ENCODE results near the gene IL32. TPM values are rescaled to one million over a fixed set of nuclear protein-coding genes. Genes with fewer than 3 reads are reported as not detected.
A peak's percentile ranks its signal among the peaks of the same experiment; 100 is the strongest.

The IL32 gene
- total and polyA plus RNA-seq, 9 of the 15 experiments (the other 6 are each of a cell fraction or from before 2014, with no cell fraction given), result 0.21 to 2.2 (median 0.37) TPM; not detected in 3

DNA sequence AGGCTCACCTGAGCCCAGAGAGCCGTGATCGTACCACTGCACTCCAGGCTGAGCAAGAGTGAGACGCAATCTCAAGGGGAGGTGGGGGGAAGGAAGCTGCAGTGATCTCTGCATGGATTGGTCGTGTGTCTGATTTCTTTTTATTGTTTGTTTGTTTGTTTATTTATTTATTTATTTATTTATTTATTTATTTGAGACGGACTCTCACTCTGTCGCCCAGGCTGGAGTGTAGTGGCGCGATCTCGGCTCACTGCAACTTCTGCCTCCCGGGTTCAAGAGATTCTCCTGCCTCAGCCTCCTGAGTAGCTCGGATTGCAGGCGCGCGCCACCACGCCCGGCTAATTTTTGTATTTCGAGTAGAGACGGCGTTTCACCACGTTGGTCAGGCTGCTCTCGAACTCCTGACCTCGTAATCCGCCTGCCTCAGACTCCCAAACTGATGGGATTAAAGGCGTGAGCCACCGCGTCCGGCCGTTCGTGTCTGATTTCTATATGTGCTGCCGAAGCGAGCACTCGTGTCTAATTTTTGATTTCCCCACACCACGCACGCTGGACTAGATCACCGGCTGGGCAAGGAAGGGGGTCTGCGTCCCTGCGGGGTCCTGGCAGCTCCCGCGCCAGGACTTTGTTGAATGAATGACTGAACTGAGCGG is 45.7 kb upstream of the IL32 start:
- Histone ChIP-seq H3K79me2 (ENCODE audit: control insufficient read depth, insufficient read depth, low read length) (peaks cover 37% of the 10 kb centered on the region), H4K20me1 (replicated peaks; ENCODE audit: control insufficient read depth, insufficient read depth, low read length) (peaks cover 28% of the 10 kb centered on the region), H3K4me1 (replicated peaks in 1 of 2; ENCODE audit: control insufficient read depth in 2 of 2, insufficient read depth in 2 of 2, low read length in 2 of 2) (peaks cover 38 to 91% of the 10 kb centered on the region in 2 experiments), H3K27me3 (ENCODE audit: control insufficient read depth in 2 of 2, insufficient read depth in 2 of 2, low read length in 2 of 2) (no peaks in the 10 kb centered on the region), H3K4me3 (peak overlapping the region; percentile 82), H3K9ac (ENCODE audit: insufficient read depth in 1 of 2, low read depth in 2 of 2, low read length in 2 of 2) (peak overlapping the region; percentile 59 to 94), H3K36me3 (ENCODE audit: control insufficient read depth, insufficient read depth, low read length) (peaks cover 15% of the 10 kb centered on the region; the same call in 2 of the 3 replicates), H3K9me1 (ENCODE audit: control insufficient read depth, insufficient read depth, low read length) (peaks cover 2% of the 10 kb centered on the region), H3K9me3 (replicated peaks; ENCODE audit: control insufficient read depth, insufficient read depth, low read depth, low read length) (no peaks in the 10 kb centered on the region), H3K4me2 (ENCODE audit: insufficient read depth, low read length) (peak overlapping the region; percentile 90), H3K27ac (ENCODE audit: extremely low read depth, low read depth, low read length) (peak overlapping the region; percentile 90), H2AFZ (ENCODE audit: low read depth, low read length) (peak overlapping the region; percentile 97)
- POLR2A ChIA-PET, result interaction anchor here (0.6 to 3.3 kb wide), 8 partner anchors 10 to 410 kb away, joined by 3 to 29 read pairs (median 4); no protein-coding TSS in a partner anchor
- intact Hi-C loops (cut with micrococcal nuclease) (loop anchor here (1.0 to 10.0 kb wide), 2 partner anchors 11 to 55 kb away; partner anchors contain the start of genes KREMEN2 and PAQR4), in situ Hi-C loops (cut with MboI) (no loop called here)
- no TSS peak for BruUV-seq (replicated peaks)
- DNase-seq (ENCODE audit: extremely low read depth in 1 of 4, low spot score in 3 of 4), result no peak
- ATAC-seq, result no peak
- WGBS (ENCODE audit: insufficient coverage, low coverage, missing lambda C conversion rate), result 25% methylated on average over 36 of the region's 40 CpGs
- no peak for FAIRE-seq
- CTCF ChIA-PET (ENCODE audit: low intra/inter-chr PET ratio), result interaction anchor here (0.6 kb wide), 1 partner anchor 40 kb away, joined by 6 read pairs; no protein-coding TSS in a partner anchor
- TF ChIP-seq HDAC6 (IDR thresholded peaks at IDR 0.05; ENCODE audit: low read depth, low read length) (no peak), ARID2 (IDR thresholded peaks at IDR 0.05) (no peak), ZNF584 (CRISPR knock-in tag; IDR thresholded peaks at IDR 0.05; ENCODE audit: low read depth) (no peak), CEBPB (tag; IDR thresholded peaks at IDR 0.05) (no peak), ERF (CRISPR knock-in tag; IDR thresholded peaks at IDR 0.05) (no peak), ZNF24 (IDR thresholded peaks at IDR 0.05) (peak; percentile 95), TAF7 (tag; IDR thresholded peaks at IDR 0.05) (no peak), RBM14 (IDR thresholded peaks at IDR 0.05; ENCODE audit: borderline replicate concordance, insufficient read depth, low read depth, low read length) (no peak), ATF7 (IDR thresholded peaks at IDR 0.05) (no peak), ZNF133 (CRISPR knock-in tag; IDR thresholded peaks at IDR 0.05) (no peak), L3MBTL2 (IDR thresholded peaks at IDR 0.05) (no peak), SMARCA5 (IDR thresholded peaks at IDR 0.05) (0 out of 2 replicates have a peak, but pooled peaks have one; percentile 15), SMAD4 (CRISPR knock-in tag; conservative IDR thresholded peaks at IDR 0.05) (no peak), CBFA2T2 (conservative IDR thresholded peaks at IDR 0.05) (no peak), ZNF217 (CRISPR knock-in tag; IDR thresholded peaks at IDR 0.05) (no peak), LARP7 (IDR thresholded peaks at IDR 0.05) (no peak), ZNF165 (CRISPR knock-in tag; IDR thresholded peaks at IDR 0.05; ENCODE audit: borderline replicate concordance) (no peak), SP1 (CRISPR knock-in tag; IDR thresholded peaks at IDR 0.05) (0 out of 2 replicates have a peak, but pooled peaks have one; percentile 20)
- TF ChIP-seq, protein P1, sequence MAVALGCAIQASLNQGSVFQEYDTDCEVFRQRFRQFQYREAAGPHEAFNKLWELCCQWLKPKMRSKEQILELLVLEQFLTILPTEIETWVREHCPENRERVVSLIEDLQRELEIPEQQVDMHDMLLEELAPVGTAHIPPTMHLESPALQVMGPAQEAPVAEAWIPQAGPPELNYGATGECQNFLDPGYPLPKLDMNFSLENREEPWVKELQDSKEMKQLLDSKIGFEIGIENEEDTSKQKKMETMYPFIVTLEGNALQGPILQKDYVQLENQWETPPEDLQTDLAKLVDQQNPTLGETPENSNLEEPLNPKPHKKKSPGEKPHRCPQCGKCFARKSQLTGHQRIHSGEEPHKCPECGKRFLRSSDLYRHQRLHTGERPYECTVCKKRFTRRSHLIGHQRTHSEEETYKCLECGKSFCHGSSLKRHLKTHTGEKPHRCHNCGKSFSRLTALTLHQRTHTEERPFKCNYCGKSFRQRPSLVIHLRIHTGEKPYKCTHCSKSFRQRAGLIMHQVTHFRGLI (CRISPR knock-in tag; IDR thresholded peaks at IDR 0.05), result no peak
- TF ChIP-seq, protein P2, sequence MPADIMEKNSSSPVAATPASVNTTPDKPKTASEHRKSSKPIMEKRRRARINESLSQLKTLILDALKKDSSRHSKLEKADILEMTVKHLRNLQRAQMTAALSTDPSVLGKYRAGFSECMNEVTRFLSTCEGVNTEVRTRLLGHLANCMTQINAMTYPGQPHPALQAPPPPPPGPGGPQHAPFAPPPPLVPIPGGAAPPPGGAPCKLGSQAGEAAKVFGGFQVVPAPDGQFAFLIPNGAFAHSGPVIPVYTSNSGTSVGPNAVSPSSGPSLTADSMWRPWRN (IDR thresholded peaks at IDR 0.05; ENCODE audit: low read depth), result no peak
- TF ChIP-seq, protein P3, sequence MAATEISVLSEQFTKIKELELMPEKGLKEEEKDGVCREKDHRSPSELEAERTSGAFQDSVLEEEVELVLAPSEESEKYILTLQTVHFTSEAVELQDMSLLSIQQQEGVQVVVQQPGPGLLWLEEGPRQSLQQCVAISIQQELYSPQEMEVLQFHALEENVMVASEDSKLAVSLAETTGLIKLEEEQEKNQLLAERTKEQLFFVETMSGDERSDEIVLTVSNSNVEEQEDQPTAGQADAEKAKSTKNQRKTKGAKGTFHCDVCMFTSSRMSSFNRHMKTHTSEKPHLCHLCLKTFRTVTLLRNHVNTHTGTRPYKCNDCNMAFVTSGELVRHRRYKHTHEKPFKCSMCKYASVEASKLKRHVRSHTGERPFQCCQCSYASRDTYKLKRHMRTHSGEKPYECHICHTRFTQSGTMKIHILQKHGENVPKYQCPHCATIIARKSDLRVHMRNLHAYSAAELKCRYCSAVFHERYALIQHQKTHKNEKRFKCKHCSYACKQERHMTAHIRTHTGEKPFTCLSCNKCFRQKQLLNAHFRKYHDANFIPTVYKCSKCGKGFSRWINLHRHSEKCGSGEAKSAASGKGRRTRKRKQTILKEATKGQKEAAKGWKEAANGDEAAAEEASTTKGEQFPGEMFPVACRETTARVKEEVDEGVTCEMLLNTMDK (IDR thresholded peaks at IDR 0.05; ENCODE audit: borderline replicate concordance, insufficient read depth, low read depth, low read length, poor library complexity, severe bottlenecking), result no peak
